Heart right ventricle (tissue), 16 donors: ENCODE measurements around the gene HPS6. TPM values are rescaled to one million over a fixed set of nuclear protein-coding genes. Genes with fewer than 3 reads are reported as not detected.
A peak's percentile ranks its signal among the peaks of the same experiment; 100 is the strongest.

Experiments used
- ATAC-seq, 8 donors: fragments of 200-7000 bp; cut with Tn5 transposase; one replicate each; pipeline ENCODE4 v1.9.1; 2020; ENCODE audit warnings: mild to moderate bottlenecking in 8 of 8, moderate library complexity in 8 of 8, moderate number of reproducible peaks in 1 of 8
- DNase-seq, 2 donors: peaks; one replicate each; pipeline ENCODE4 v3.0.0-alpha.2; 2020
- H3K27ac ChIP-seq, 10 donors: fragments of 200-600 bp; sonication (generic) in 2 of 10; one replicate each; pipeline versions ENCODE4 v1.5.0 to v1.8.0; 2020 to 2022; ENCODE audit warnings: mild to moderate bottlenecking in 3 of 10
- H3K27me3 ChIP-seq, 7 donors: fragments of 200-600 bp; one replicate each; pipeline ENCODE4 v1.8.0; 2021 to 2022; ENCODE audit warnings: mild to moderate bottlenecking in 2 of 7
- H3K36me3 ChIP-seq, 9 donors: fragments of 200-600 bp; sonication (generic) in 1 of 9; one replicate each; pipeline versions ENCODE4 v1.5.0 to v1.8.0; 2020 to 2022; ENCODE audit warnings: mild to moderate bottlenecking in 2 of 9
- H3K4me1 ChIP-seq, 9 donors: fragments of 200-600 bp; sonication (generic) in 1 of 9; one replicate each; pipeline versions ENCODE4 v1.5.0 to v1.8.0; 2020 to 2022; ENCODE audit warnings: mild to moderate bottlenecking in 4 of 9
- H3K4me3 ChIP-seq, 10 donors: fragments of 200-600 bp; sonication (generic) in 2 of 10; one replicate each; pipeline versions ENCODE4 v1.5.0 to v1.8.0; 2020 to 2022; ENCODE audit warnings: mild to moderate bottlenecking in 7 of 10, moderate library complexity in 2 of 10
- H3K9me3 ChIP-seq, 11 donors: fragments of 200-600 bp in 10 of 11; sonication (generic) in 2 of 11; one replicate each; pipeline versions ENCODE4 v1.5.0 to v1.8.0; 2013 to 2022; ENCODE audit warnings: mild to moderate bottlenecking in 2 of 11, control low read depth in 1 of 11, moderate library complexity in 1 of 11
- CTCF ChIP-seq, 9 donors: fragments of 200-600 bp; sonication (generic) in 2 of 9; IDR thresholded peaks; one replicate each; pipeline versions ENCODE4 v1.5.0 to v1.8.0; 2021 to 2022; ENCODE audit warnings: antibody characterized with exemption in 9 of 9, mild to moderate bottlenecking in 5 of 9, moderate library complexity in 1 of 9
- WGBS, 2 donors: extraction: QIAGEN DNeasy Blood & Tissue Kit; methylation state at CpG; one replicate each; pipeline ENCODE4 v1.1.7; 2013; ENCODE audit warnings: inconsistent platforms in 1 of 2; 5-methylcytosine and 5-hydroxymethylcytosine counted together
- intact Hi-C, 10 donors: fragments of 100-400 bp; cut with DNase I; formaldehyde crosslinking; loops; one replicate each; pipeline versions ENCODE4 v1.11.1 to v1.14.2; 2022
- polyA plus RNA-seq, 2 donors: library from polyadenylated mRNA; stranded (reverse); fragments of 200-250 nt; gene quantifications; one replicate each; pipeline ENCODE4 v1.2.3, GENCODE V29; 2013
- total RNA-seq, 10 donors: library from RNA; stranded (reverse); fragmentation: NEBNext Ultra II Directional in 3 of 10; extraction: Animal tissue kit (Norgen Biotek cat#: 25700) in 3 of 10; gene quantifications; one replicate each; pipeline versions ENCODE4 v1.2.1 to v1.2.4, GENCODE V29; 2021 to 2023
- donor health status: Arrhythmogenic right ventricular cardiomyopathy.
- donor health status: ischemic (EF 13 %, LVEDD 7.1; RV severe dilation, severe dysfunction).
- donor health status: healthy with polysubstance abuse.
- donor health status: DM: no; HTN: yes; CAD: no.
- donor health status: DM: no; HTN: no; CAD: no.
- donor health status: ischemic (EF 25% LVEDD 6.9; RV normal size, moderate dysfunction).
- donor health status: ischemic (EF 25% LVEDD 5.7; RV mildly dilated, moderate dysfunction).
- donor health status: healthy.
- donor health status: DM: yes; HTN: yes; CAD: no.
- donor health status: Ischemic cardiomyopathy.
- donor health status: ischemic (EF 35%, LVEDD 5.7; RV mildly dilated, moderate dysfunction).
- donor health status: nonischemic (EF 11% LVEDD 7.7; RV severe dilation, severe dysfunction).
- donor health status: DM: yes; HTN: yes; CAD: no.
- donor health status: PGD.
- donor health status: ischemic (EF 29% LVEDD 5.4; RV normal size, mild dysfunction).
- donor health status: nonischemic (EF 23%, LVEDD 6.1; RV moderate dilation, normal function).

HPS6 gene
- total and polyA plus RNA-seq, 12 donors = 8.2 to 13.6 (median 10.6) TPM

- H3K4me1 ChIP-seq = peaks cover 0 to 8% (median 0%) of the 10 kb centered on the region in 9 donors
- DNase-seq (no peak), ATAC-seq (peak in 1 of 8 donors; percentile 18)
- no peaks in the 10 kb centered on the region for H3K9me3 ChIP-seq
- H3K27ac ChIP-seq = no peak overlapping the region
- H3K27me3 ChIP-seq = no peaks in the 10 kb centered on the region
- no peak for TF ChIP-seq CTCF (IDR thresholded peaks at IDR 0.05)
- 23 to 29% methylated on average over 2 of the region's 2 CpGs for whole genome bisulfite sequencing, 2 donors
- H3K4me3 ChIP-seq = no peak overlapping the region
- H3K36me3 ChIP-seq = no peaks in the 10 kb centered on the region
- intact Hi-C loops = no loop called here
Observed at GRCh38 chr10:102090772-102091171, 25.6 kb downstream of the HPS6 start.

GRCh38 chr10:102096449-102096848, 31.3 kb downstream of the HPS6 start:
- no peak for TF ChIP-seq CTCF (IDR thresholded peaks at IDR 0.05)
- H3K27ac ChIP-seq = no peak overlapping the region
- DNase-seq (no peak), ATAC-seq (no peak)
- peaks cover 0 to 23% (median 0%) of the 10 kb centered on the region in 9 donors for H3K36me3 ChIP-seq
- no peaks in the 10 kb centered on the region for H3K9me3 ChIP-seq
- intact Hi-C loops = no loop called here
- 94 to 95% methylated on average over 7 of the region's 7 CpGs for WGBS, 2 donors
- H3K27me3 ChIP-seq = no peaks in the 10 kb centered on the region
- H3K4me3 ChIP-seq = no peak overlapping the region
- no peaks in the 10 kb centered on the region for H3K4me1 ChIP-seq

GRCh38 chr10:102101152-102101551, 36.0 kb downstream of the HPS6 start:
- no peaks in the 10 kb centered on the region for H3K27me3 ChIP-seq
- ATAC-seq (no peak), DNase-seq (no peak)
- H3K27ac ChIP-seq = no peak overlapping the region
- no peaks in the 10 kb centered on the region for H3K9me3 ChIP-seq
- no peak overlapping the region for H3K4me3 ChIP-seq
- intact Hi-C loops = no loop called here
- TF ChIP-seq CTCF (IDR thresholded peaks at IDR 0.05) = no peak
- H3K4me1 ChIP-seq = no peaks in the 10 kb centered on the region
- peaks cover 0 to 29% (median 0%) of the 10 kb centered on the region in 9 donors for H3K36me3 ChIP-seq
- 91 to 92% methylated on average over 5 of the region's 5 CpGs for WGBS, 2 donors

GRCh38 chr10:102102421-102102820, 37.3 kb downstream of the HPS6 start:
- intact Hi-C loops = no loop called here

More at GRCh38 chr10:102102421-102102820, 37.3 kb downstream of the HPS6 start:
- DNase-seq (no peak), ATAC-seq (no peak)
- Histone ChIP-seq H3K27ac (no peak overlapping the region), H3K27me3 (no peaks in the 10 kb centered on the region), H3K4me1 (no peaks in the 10 kb centered on the region), H3K9me3 (no peaks in the 10 kb centered on the region), H3K36me3 (peaks cover 0 to 40% (median 9%) of the 10 kb centered on the region in 9 donors), H3K4me3 (no peak overlapping the region)
- TF ChIP-seq CTCF (IDR thresholded peaks at IDR 0.05) = no peak
- 76 to 93% methylated on average over 1 of the region's 1 CpG for WGBS, 2 donors
